ENCODE data around the gene WDPCP.

- TF ChIP-seq CTCF (IDR thresholded peaks at IDR 0.05) (no peak), POLR2A (IDR thresholded peaks at IDR 0.05; ENCODE audit: low read length) (no peak)
Measured at GRCh38 chr2:63465633-63466032, 122.6 kb downstream of the WDPCP start.

All from A549 (cell line).